Measurements from ENCODE around the gene HIBCH. TPM values are rescaled to one million over a fixed set of nuclear protein-coding genes. Genes with fewer than 3 reads are reported as not detected.
"Not testable (repeated sequence)": the region's sequence is repeated elsewhere in the genome, so short reads cannot be mapped to it uniquely, and the experiment has no call there.

HIBCH gene
- polyA plus RNA-seq, 1 of the 3 experiments (the other 2 are of a cell fraction) = 8.4 TPM

DNA sequence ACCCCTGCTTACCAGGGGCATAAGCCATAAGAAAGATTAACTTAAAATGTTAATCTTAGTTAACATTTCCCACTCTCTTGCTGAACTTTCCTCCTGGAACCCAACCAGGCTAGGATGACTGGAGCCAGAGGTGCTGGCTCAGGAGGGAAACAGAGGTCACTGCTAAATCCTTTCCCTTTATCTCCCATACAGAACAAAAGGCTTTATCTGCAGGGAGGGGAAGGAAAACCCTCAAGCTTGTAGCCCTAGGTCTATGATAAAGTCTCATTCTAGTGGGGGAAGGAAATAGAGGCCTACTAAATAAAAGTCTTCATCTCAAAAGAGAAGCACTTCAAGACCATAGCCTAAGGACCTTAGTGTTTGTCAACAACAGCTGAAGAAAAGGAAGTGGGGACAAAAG is 18.6 kb downstream of the HIBCH start:
- POLR2A ChIA-PET = no interaction called here
- Histone ChIP-seq H3K4me3 (ENCODE audit: low read depth in 2 of 2, low read length in 1 of 2) (no peak overlapping the region), H3K36me3 (replicated peaks in 1 of 2; ENCODE audit: control insufficient read depth in 1 of 2, insufficient read depth in 2 of 2, low read length in 1 of 2) (peaks cover 4 to 15% of the 10 kb centered on the region in 2 experiments), H3K4me1 (ENCODE audit: control insufficient read depth in 1 of 2, insufficient read depth in 2 of 2, low read depth in 1 of 2, low read length in 1 of 2) (no peaks in the 10 kb centered on the region), H3K9me2 (no peaks in the 10 kb centered on the region), H3K9me3 (no peaks in the 10 kb centered on the region), H3K27ac (ENCODE audit: low read depth in 2 of 2, low read length in 1 of 2) (no peak overlapping the region), H3K4me2 (no peak overlapping the region), H3K27me3 (ENCODE audit: insufficient read depth) (no peaks in the 10 kb centered on the region), H2AFZ (ENCODE audit: low read depth) (no peak overlapping the region), H3K9ac (no peak overlapping the region), H4K20me1 (ENCODE audit: insufficient read depth) (no peaks in the 10 kb centered on the region), H3K79me2 (ENCODE audit: insufficient read depth) (no peaks in the 10 kb centered on the region), H3F3A (replicated peaks; ENCODE audit: insufficient read depth) (no peaks in the 10 kb centered on the region)
- DNase-seq = no peak
- CTCF ChIA-PET = interaction anchor here (0.8 kb wide), 1 partner anchor 219 kb away, joined by 3 read pairs; no protein-coding TSS in a partner anchor
- TF ChIP-seq SIN3A (IDR thresholded peaks at IDR 0.05; ENCODE audit: borderline replicate concordance, low read depth, low read length) = no peak

DNA sequence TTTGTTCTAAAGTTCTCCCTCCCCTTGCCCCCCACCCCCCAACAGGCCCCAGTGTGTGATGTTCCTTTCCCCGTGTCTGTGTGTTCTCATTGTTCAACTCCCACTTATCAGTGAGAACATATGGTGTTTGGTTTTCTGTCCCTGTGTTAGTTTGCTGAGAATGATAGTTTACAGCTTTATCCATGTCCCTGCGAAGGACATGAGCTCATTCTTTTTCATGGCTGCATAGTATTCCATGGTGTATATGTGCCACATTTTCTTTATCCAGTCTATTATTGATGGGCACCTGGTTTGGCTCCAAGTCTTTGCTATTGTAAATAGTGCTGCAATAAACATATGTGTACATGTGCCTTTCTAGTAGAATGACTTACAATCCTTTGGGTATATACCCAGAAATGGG is 21.7 kb downstream of the HIBCH start:
- H3K9me3 ChIP-seq; H3K27me3 ChIP-seq (ENCODE audit: insufficient read depth); H3K79me2 ChIP-seq (ENCODE audit: insufficient read depth); DNase-seq; H3K27ac ChIP-seq (ENCODE audit: low read depth in 2 of 2, low read length in 1 of 2); H3K4me1 ChIP-seq (ENCODE audit: control insufficient read depth in 1 of 2, insufficient read depth in 2 of 2, low read depth in 1 of 2, low read length in 1 of 2); H2AFZ ChIP-seq (ENCODE audit: low read depth); H3K9me2 ChIP-seq; H3K9ac ChIP-seq; H3F3A ChIP-seq (replicated peaks; ENCODE audit: insufficient read depth); H3K4me3 ChIP-seq (ENCODE audit: low read depth in 2 of 2, low read length in 1 of 2); H4K20me1 ChIP-seq (ENCODE audit: insufficient read depth); POLR2A ChIA-PET; H3K4me2 ChIP-seq; CTCF ChIA-PET: not testable (repeated sequence)
- peaks cover 20 to 25% of the 10 kb centered on the region in 2 experiments for H3K36me3 ChIP-seq (replicated peaks in 1 of 2; ENCODE audit: control insufficient read depth in 1 of 2, insufficient read depth in 2 of 2, low read length in 1 of 2)
- WGBS (ENCODE audit: low lambda C conversion rate) = 97% methylated on average over 2 of the region's 2 CpGs

DNA sequence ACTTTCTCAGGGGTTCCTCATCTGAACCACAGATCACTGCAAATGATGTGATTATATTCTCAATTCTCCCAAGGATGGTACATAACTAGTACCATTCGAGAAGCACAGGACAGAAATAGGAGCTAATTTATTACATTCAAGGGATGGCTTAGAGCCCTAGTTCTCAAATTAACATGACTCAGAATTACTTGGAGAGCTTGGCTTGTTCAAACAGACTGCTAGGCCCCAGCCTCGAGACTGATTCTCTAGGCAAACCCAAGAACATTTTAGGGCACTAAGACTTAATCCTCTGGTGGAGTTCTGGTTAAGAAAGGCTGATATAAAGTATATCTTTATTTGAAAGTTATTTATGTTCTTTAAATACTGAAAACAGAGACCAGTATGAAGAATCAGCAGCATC is 35.8 kb downstream of the HIBCH start:
- H3K4me2 ChIP-seq = no peak overlapping the region
- CTCF ChIA-PET = interaction anchor here (0.9 kb wide), 1 partner anchor 12 kb away, joined by 3 read pairs; no protein-coding TSS in a partner anchor
- H2AFZ ChIP-seq (ENCODE audit: low read depth) = no peak overlapping the region
- H3K4me1 ChIP-seq (ENCODE audit: control insufficient read depth in 1 of 2, insufficient read depth in 2 of 2, low read depth in 1 of 2, low read length in 1 of 2) = no peaks in the 10 kb centered on the region
- no peaks in the 10 kb centered on the region for H3F3A ChIP-seq (replicated peaks; ENCODE audit: insufficient read depth)
- no peaks in the 10 kb centered on the region for H3K27me3 ChIP-seq (ENCODE audit: insufficient read depth)
- no peak overlapping the region for H3K4me3 ChIP-seq (ENCODE audit: low read depth in 2 of 2, low read length in 1 of 2)
- peak overlapping the region in 1 of 2 experiments; percentile 31; a peak in 1 of 4 replicates for H3K27ac ChIP-seq (ENCODE audit: low read depth in 2 of 2, low read length in 1 of 2)
- H3K9ac ChIP-seq = no peak overlapping the region
- POLR2A ChIA-PET = no interaction called here
- H3K9me2 ChIP-seq = no peaks in the 10 kb centered on the region
- H3K36me3 ChIP-seq (replicated peaks in 1 of 2; ENCODE audit: control insufficient read depth in 1 of 2, insufficient read depth in 2 of 2, low read length in 1 of 2) = peaks cover 24 to 36% of the 10 kb centered on the region in 2 experiments
- H4K20me1 ChIP-seq (ENCODE audit: insufficient read depth) = no peaks in the 10 kb centered on the region
- no peaks in the 10 kb centered on the region for H3K79me2 ChIP-seq (ENCODE audit: insufficient read depth)
- no peak for TF ChIP-seq YY1 (IDR thresholded peaks at IDR 0.05; ENCODE audit: low read depth)
- TF ChIP-seq EZH2phosphoT487 (IDR thresholded peaks at IDR 0.05; ENCODE audit: borderline replicate concordance, low read depth) = no peak
- TF ChIP-seq PBX3 (IDR thresholded peaks at IDR 0.05) = no peak
- TF ChIP-seq ELF1 (IDR thresholded peaks at IDR 0.05) = no peak
- TF ChIP-seq, protein P1, sequence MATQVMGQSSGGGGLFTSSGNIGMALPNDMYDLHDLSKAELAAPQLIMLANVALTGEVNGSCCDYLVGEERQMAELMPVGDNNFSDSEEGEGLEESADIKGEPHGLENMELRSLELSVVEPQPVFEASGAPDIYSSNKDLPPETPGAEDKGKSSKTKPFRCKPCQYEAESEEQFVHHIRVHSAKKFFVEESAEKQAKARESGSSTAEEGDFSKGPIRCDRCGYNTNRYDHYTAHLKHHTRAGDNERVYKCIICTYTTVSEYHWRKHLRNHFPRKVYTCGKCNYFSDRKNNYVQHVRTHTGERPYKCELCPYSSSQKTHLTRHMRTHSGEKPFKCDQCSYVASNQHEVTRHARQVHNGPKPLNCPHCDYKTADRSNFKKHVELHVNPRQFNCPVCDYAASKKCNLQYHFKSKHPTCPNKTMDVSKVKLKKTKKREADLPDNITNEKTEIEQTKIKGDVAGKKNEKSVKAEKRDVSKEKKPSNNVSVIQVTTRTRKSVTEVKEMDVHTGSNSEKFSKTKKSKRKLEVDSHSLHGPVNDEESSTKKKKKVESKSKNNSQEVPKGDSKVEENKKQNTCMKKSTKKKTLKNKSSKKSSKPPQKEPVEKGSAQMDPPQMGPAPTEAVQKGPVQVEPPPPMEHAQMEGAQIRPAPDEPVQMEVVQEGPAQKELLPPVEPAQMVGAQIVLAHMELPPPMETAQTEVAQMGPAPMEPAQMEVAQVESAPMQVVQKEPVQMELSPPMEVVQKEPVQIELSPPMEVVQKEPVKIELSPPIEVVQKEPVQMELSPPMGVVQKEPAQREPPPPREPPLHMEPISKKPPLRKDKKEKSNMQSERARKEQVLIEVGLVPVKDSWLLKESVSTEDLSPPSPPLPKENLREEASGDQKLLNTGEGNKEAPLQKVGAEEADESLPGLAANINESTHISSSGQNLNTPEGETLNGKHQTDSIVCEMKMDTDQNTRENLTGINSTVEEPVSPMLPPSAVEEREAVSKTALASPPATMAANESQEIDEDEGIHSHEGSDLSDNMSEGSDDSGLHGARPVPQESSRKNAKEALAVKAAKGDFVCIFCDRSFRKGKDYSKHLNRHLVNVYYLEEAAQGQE (IDR thresholded peaks at IDR 0.05; ENCODE audit: low read depth, low read length) = no peak
- TF ChIP-seq NRF1 (IDR thresholded peaks at IDR 0.05; ENCODE audit: low read depth, low read length) = no peak
- no peak for TF ChIP-seq MEF2A (IDR thresholded peaks at IDR 0.05; ENCODE audit: borderline replicate concordance, low read depth)
- no peak for TF ChIP-seq FOSL2 (IDR thresholded peaks at IDR 0.05; ENCODE audit: borderline replicate concordance, low read depth)
- no peaks in the 10 kb centered on the region for H3K9me3 ChIP-seq
- WGBS (ENCODE audit: low lambda C conversion rate) = 51% methylated on average over 2 of the region's 2 CpGs
- no peak for DNase-seq

Data from SK-N-SH (cell line).